Effector memory CD4-positive, alpha-beta T cell (primary cell): ENCODE data around the gene ELP5.

ENCODE experiments used
- DNase-seq, 3 donors: peaks; one replicate each; pipeline ENCODE4 v3.0.0-alpha.2; 2020
- H3K27ac ChIP-seq: 2 replicates; pipeline ENCODE4 v1.7.0; 2013; ENCODE audit warnings: mild to moderate bottlenecking, low read length, moderate library complexity; ENCODE audit not compliant: insufficient read depth, poor library complexity, severe bottlenecking
- H3K27me3 ChIP-seq: replicated peaks from 2 replicates; pipeline ENCODE4 v1.7.0; 2013; ENCODE audit warnings: mild to moderate bottlenecking, low read length; ENCODE audit not compliant: insufficient read depth, control insufficient read depth, poor library complexity, severe bottlenecking
- H3K36me3 ChIP-seq: 2 replicates; pipeline ENCODE4 v1.7.0; 2013; ENCODE audit warnings: mild to moderate bottlenecking, low read length, moderate library complexity; ENCODE audit not compliant: control insufficient read depth, insufficient read depth
- H3K4me1 ChIP-seq: 2 replicates; pipeline ENCODE4 v1.7.0; 2013; ENCODE audit warnings: low read length, mild to moderate bottlenecking; ENCODE audit not compliant: control insufficient read depth, insufficient read depth, poor library complexity, severe bottlenecking
- H3K4me3 ChIP-seq: 2 replicates; pipeline ENCODE4 v1.7.0; 2013; ENCODE audit warnings: low read length, low read depth, mild to moderate bottlenecking; ENCODE audit not compliant: insufficient read depth, poor library complexity, severe bottlenecking
- H3K9me3 ChIP-seq: 2 replicates; pipeline ENCODE4 v1.7.0; 2013; ENCODE audit warnings: mild to moderate bottlenecking, low read length, moderate library complexity; ENCODE audit not compliant: control insufficient read depth
- total RNA-seq, 3 donors: gene quantifications; one replicate each; lab custom pipeline; 2026; lab: John Stamatoyannopoulos, UW

The ELP5 gene, protein sequence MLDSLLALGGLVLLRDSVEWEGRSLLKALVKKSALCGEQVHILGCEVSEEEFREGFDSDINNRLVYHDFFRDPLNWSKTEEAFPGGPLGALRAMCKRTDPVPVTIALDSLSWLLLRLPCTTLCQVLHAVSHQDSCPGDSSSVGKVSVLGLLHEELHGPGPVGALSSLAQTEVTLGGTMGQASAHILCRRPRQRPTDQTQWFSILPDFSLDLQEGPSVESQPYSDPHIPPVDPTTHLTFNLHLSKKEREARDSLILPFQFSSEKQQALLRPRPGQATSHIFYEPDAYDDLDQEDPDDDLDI
- 18.4 to 23.5 (median 20.9) reads per million in 3 donors for total RNA-seq

DNA sequence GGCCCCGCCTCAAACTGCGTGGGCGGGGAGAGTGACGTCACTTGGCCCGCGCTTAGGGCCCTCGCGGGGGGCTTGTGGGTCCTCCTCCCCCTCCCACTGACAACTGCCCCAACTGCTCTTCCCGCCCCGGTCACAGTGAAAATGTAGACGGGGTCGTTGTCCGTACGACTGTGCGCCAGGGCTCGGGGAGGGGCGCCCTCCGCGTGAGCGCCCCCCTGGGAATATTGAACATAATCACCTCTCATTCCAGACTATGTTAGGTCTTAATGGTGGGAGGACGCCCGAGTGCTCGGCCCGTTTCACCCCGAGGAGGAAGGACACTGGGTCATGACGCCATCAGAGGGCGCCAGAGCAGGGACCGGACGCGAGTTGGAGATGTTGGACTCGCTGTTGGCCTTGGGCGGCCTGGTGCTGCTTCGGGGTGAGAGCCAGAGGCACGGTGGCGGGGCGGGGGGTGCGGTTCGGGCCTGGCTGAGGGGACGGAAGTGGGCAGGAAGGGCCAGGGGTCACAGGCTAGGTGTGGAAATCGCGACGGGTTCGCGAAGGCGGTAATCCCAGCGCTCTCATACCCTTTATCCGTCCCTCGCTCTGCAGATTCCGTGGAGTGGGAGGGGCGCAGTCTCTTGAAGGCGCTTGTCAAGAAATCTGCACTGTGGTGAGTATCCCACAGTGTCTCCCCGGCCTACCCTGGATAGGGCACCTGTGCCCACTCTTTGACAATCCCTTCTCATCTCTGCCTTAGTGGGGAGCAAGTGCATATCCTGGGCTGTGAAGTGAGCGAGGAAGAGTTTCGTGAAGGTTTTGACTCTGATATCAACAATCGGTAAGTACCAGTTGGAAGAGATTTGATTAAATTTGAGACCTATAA is at the start of gene ELP5:
ELP5 (plus strand) TSS at position 40 of the 868 bp plus-strand sequence; CDS start at position 376, 336 bp downstream.
- Histone ChIP-seq H3K4me3 (peak within 1 kb of the TSS; percentile 100), H3K9me3 (no peaks in the 10 kb centered on the region), H3K27me3 (no peaks in the 10 kb centered on the region), H3K27ac (peak within 1 kb of the TSS; percentile 96), H3K4me1 (peaks cover 31% of the 10 kb centered on the region), H3K36me3 (peaks cover 14% of the 10 kb centered on the region)
- peak; percentile 79 to 86 (median 79) for DNase-seq

DNA sequence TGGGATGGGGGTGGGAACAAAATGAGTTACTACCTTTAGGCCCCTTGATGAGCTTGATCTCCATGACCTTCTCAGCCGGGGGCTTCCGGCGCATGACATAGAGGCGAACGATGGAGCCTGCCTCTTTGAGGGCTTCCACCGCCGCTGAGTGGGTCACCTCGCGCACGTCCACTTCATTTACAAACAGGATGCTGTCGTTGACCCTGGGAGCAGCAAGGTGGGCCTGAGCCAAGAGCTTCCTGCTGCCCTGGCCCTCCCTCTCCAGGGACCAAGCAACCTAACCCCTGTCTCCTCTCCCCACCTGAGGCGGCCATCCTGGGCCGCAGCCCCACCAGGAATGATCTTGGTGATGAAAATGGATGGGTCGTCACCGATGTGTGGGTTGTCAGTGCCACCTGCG is 48.6 kb upstream of the ELP5 start:
- Histone ChIP-seq H3K27ac (peak overlapping the region; percentile 90), H3K4me1 (peaks cover 16% of the 10 kb centered on the region), H3K36me3 (no peaks in the 10 kb centered on the region), H3K27me3 (no peaks in the 10 kb centered on the region), H3K9me3 (no peaks in the 10 kb centered on the region), H3K4me3 (no peak overlapping the region)
- DNase-seq, result no peak

DNA sequence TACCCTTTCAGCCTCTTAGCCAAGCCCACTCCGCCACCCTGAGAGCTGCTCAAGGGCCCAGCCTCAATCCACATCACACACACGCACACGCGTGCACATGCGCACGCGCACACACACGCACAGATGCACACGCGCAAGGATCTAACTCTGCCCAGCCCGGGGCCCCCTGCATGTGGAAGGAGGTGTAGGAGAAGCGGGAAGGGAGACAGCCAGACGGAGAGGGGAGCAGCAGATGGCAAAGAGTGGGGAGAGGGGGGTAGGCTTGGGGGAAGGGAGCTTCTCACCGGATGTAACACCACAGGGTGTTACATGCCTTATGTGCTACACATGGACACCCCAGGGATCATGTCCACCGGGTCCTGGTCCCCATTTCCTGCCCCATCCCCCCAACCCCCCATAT is 47.7 kb upstream of the ELP5 start:
- no peak for DNase-seq
- Histone ChIP-seq H3K4me1 (peaks cover 16% of the 10 kb centered on the region), H3K9me3 (no peaks in the 10 kb centered on the region), H3K4me3 (peak overlapping the region; percentile 59), H3K36me3 (no peaks in the 10 kb centered on the region), H3K27ac (peak overlapping the region; percentile 90), H3K27me3 (no peaks in the 10 kb centered on the region)

DNA sequence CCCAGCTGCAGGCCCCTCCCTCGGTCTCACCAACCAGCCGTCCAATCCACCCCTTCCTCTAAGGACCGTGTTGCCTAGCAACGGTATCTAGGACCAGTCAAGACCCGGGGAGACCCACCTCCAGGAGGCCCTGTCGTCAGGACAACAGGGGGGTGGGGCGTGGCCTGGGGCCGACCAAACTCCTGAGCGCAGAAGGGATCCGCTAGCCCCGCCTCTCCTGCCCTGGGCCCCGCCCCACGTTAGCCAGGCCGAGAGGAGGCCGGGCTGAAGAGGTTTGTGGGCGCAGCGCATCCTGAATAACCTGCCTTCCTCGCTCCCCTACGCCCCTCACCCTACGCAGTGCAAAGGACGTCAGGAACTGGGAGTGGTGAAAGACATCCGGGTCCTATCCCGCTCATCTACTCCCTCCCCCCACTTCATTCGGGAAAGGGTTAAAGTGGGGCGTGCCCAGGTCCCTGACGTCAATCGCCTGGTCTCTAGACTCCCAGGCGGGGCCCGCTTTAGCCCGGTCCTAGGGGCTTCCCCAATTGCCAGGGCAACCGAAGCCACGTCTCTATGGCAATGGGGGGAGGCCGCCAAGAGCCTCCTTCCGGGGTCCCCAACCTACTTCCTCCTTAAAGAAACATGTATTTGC is 47.1 kb upstream of the ELP5 start:
- H3K4me1 ChIP-seq, result peaks cover 16% of the 10 kb centered on the region
- no peaks in the 10 kb centered on the region for H3K9me3 ChIP-seq

DNA sequence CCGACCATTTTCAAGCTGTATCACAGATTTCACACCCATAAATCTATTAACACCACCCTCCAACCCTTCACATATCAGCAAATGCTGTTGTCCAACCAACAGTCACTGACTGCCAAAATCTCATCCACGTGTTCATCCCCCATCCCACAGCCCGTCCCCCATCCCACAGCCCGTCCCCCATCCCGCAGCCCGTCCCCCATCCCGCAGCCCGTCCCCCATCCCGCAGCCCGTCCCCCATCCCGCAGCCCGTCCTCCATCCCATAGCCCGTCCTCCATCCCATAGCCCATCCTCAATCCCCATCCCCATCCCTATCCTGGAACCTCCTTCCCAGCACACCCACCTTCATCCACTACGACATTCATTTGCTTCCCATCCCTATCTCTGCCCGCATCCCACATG is 46.5 kb upstream of the ELP5 start:
- Histone ChIP-seq H3K36me3 (no peaks in the 10 kb centered on the region), H3K27ac (peak overlapping the region; percentile 90), H3K27me3 (no peaks in the 10 kb centered on the region), H3K9me3 (no peaks in the 10 kb centered on the region), H3K4me1 (peaks cover 16% of the 10 kb centered on the region), H3K4me3 (peak overlapping the region; percentile 59)
- no peak for DNase-seq

More for the DNA sequence above, 47.1 kb upstream of the ELP5 start:
- no peaks in the 10 kb centered on the region for H3K36me3 ChIP-seq
- DNase-seq, result peak; percentile 96 to 98 (median 97)
- peak overlapping the region; percentile 90 for H3K27ac ChIP-seq
- no peaks in the 10 kb centered on the region for H3K27me3 ChIP-seq
- H3K4me3 ChIP-seq, result peak overlapping the region; percentile 59

DNA sequence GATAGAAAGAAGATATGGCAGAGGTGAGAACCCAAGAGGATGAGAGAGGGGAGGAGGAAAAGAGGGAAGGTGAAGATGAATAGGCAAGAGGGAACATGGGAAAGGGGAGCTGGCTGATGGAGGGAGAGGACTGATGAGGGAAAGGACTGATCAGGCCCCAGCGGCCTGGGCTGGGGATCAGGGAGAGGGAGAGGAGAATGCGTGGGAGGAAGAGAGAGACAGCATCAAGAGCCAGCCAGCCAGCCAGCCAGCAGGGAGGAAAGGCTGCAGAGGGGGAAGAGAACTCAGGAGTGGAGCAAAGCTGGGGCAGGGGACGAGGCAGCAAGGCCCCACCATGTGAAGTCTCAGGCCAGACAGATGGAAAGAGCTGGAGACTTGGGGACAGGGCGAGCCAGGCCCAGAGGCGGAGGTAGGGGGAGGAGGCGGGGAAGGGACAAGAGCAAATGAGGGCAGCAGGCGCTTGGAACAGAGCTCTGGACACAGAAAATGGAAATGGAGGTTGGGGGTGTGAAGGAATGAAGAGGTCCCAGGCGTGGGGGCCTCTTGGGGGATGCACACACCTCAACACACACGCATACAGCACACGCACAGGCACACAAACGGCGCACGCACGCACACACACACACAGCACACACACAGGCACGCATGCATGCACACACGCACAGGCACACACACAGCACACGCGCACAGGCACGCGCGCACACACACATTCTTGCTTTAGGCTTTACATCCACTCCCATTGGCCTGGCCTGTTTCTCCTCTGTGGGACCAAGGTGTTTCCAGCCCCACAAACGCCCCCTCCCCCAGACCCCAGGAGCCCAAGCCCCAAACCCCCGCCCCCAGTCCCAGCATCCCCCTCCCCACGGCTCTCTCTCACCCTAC is 44.7 kb upstream of the ELP5 start:
- Histone ChIP-seq H3K27me3 (no peaks in the 10 kb centered on the region), H3K27ac (peak overlapping the region; percentile 90), H3K36me3 (no peaks in the 10 kb centered on the region), H3K4me1 (peaks cover 16% of the 10 kb centered on the region), H3K4me3 (no peak overlapping the region), H3K9me3 (no peaks in the 10 kb centered on the region)
- DNase-seq, result no peak

DNA sequence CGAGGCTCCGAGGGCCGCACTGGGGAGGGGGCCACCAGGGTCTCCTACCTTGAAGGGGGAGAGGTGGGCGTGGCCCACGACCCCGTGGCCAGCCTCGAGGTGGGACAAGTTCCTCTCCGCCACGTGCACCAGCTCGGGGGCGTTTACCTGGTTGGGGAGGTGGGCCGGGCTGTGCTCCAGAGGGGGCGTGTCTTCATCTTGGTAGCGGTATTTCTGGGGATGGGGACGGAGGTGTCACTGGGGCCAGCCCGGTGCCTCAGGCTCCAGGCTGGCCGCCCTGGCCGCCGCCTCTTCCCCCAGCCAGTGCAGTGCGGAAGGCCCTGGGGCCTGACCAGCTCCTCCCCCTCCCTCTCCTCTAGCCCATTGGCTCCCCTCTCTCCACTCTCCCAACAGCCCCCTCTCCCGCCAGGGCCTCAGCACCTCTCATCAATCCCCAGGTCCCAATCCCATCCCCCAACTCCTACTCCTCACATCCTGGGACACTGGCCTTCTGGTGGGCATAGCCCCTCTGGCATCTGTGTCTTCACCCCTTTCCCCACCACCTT is 43.9 kb upstream of the ELP5 start:
- Histone ChIP-seq H3K9me3 (no peaks in the 10 kb centered on the region), H3K27me3 (no peaks in the 10 kb centered on the region), H3K4me1 (peaks cover 16% of the 10 kb centered on the region), H3K27ac (no peak overlapping the region), H3K4me3 (no peak overlapping the region), H3K36me3 (no peaks in the 10 kb centered on the region)
- no peak for DNase-seq

DNA sequence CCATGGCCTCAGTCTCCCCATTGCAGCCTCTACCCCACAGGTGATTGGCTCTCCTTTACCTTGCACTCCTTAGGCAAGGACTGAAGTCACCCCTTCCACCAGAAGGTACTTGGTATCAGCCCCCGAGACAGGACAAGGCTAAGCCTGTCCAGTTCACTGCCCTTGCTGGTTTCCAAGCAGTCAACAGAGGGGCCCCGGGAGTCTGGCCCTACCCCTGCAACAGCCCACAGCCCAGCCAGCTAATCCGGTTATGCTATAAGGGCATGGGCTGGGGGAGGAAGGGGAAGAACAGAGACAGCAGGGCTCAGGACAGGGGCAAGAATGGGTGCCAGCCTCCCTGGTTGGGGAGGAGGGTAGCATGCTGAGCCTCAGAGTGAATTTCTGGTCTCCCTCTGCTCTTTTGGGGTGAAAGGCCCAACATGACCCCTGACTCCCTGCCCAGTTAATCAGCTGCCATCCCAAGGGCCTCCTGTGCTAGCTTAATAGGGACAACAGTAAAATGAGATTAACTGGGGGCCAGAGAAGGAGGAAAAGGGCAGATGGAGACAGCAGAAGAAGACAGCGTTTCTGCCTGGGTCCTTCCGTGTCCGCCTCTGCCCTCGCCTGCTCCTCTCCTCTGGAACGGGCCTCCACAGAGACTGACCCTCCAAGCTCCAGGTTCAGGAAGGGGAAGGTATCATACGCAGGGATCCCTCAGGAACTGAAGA is 43.1 kb upstream of the ELP5 start:
- H3K27me3 ChIP-seq, result no peaks in the 10 kb centered on the region
- no peak for DNase-seq
- no peak overlapping the region for H3K4me3 ChIP-seq
- H3K9me3 ChIP-seq, result no peaks in the 10 kb centered on the region
- H3K4me1 ChIP-seq, result peaks cover 16% of the 10 kb centered on the region
- no peaks in the 10 kb centered on the region for H3K36me3 ChIP-seq
- H3K27ac ChIP-seq, result no peak overlapping the region
